ENCODE measurements around the gene SV2B.

DNA sequence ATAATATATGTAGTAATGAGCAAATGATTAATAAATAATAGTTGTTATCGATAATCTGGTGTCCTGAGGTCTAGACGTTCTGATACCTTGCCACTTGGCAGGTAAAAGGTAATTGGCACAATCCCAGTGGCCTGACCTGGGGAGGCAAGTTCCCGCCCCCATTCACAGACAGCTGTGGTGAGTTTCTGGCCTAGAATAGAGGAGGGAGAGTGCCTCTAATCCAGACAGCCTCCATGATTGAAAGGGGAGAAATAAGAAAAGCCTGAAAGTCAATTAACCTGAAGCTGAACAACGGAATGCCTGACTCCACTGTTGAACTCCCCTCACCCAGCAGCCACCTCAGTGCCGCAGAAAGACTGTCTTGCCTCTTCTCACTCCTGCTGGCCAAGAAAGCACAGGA, 38.1 kb upstream of the SV2B start:
- TF ChIP-seq, protein P1, sequence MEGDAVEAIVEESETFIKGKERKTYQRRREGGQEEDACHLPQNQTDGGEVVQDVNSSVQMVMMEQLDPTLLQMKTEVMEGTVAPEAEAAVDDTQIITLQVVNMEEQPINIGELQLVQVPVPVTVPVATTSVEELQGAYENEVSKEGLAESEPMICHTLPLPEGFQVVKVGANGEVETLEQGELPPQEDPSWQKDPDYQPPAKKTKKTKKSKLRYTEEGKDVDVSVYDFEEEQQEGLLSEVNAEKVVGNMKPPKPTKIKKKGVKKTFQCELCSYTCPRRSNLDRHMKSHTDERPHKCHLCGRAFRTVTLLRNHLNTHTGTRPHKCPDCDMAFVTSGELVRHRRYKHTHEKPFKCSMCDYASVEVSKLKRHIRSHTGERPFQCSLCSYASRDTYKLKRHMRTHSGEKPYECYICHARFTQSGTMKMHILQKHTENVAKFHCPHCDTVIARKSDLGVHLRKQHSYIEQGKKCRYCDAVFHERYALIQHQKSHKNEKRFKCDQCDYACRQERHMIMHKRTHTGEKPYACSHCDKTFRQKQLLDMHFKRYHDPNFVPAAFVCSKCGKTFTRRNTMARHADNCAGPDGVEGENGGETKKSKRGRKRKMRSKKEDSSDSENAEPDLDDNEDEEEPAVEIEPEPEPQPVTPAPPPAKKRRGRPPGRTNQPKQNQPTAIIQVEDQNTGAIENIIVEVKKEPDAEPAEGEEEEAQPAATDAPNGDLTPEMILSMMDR (conservative IDR thresholded peaks at IDR 0.05; ENCODE audit: low read depth in 2 of 2), result no peak
- no peak for TF ChIP-seq CREB1 (CRISPR knock-in tag; IDR thresholded peaks at IDR 0.05; ENCODE audit: low read depth)
- TF ChIP-seq POLR2AphosphoS5 (IDR thresholded peaks at IDR 0.05; ENCODE audit: low read depth), result no peak
- TF ChIP-seq, protein P2, sequence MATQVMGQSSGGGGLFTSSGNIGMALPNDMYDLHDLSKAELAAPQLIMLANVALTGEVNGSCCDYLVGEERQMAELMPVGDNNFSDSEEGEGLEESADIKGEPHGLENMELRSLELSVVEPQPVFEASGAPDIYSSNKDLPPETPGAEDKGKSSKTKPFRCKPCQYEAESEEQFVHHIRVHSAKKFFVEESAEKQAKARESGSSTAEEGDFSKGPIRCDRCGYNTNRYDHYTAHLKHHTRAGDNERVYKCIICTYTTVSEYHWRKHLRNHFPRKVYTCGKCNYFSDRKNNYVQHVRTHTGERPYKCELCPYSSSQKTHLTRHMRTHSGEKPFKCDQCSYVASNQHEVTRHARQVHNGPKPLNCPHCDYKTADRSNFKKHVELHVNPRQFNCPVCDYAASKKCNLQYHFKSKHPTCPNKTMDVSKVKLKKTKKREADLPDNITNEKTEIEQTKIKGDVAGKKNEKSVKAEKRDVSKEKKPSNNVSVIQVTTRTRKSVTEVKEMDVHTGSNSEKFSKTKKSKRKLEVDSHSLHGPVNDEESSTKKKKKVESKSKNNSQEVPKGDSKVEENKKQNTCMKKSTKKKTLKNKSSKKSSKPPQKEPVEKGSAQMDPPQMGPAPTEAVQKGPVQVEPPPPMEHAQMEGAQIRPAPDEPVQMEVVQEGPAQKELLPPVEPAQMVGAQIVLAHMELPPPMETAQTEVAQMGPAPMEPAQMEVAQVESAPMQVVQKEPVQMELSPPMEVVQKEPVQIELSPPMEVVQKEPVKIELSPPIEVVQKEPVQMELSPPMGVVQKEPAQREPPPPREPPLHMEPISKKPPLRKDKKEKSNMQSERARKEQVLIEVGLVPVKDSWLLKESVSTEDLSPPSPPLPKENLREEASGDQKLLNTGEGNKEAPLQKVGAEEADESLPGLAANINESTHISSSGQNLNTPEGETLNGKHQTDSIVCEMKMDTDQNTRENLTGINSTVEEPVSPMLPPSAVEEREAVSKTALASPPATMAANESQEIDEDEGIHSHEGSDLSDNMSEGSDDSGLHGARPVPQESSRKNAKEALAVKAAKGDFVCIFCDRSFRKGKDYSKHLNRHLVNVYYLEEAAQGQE (IDR thresholded peaks at IDR 0.05; ENCODE audit: unreplicated experiment), result no peak
- no peak for TF ChIP-seq EZH2phosphoT487 (IDR thresholded peaks at IDR 0.05; ENCODE audit: unreplicated experiment)
- no peak for TF ChIP-seq ZNF114 (CRISPR knock-in tag; IDR thresholded peaks at IDR 0.05)
- TF ChIP-seq, protein P3, sequence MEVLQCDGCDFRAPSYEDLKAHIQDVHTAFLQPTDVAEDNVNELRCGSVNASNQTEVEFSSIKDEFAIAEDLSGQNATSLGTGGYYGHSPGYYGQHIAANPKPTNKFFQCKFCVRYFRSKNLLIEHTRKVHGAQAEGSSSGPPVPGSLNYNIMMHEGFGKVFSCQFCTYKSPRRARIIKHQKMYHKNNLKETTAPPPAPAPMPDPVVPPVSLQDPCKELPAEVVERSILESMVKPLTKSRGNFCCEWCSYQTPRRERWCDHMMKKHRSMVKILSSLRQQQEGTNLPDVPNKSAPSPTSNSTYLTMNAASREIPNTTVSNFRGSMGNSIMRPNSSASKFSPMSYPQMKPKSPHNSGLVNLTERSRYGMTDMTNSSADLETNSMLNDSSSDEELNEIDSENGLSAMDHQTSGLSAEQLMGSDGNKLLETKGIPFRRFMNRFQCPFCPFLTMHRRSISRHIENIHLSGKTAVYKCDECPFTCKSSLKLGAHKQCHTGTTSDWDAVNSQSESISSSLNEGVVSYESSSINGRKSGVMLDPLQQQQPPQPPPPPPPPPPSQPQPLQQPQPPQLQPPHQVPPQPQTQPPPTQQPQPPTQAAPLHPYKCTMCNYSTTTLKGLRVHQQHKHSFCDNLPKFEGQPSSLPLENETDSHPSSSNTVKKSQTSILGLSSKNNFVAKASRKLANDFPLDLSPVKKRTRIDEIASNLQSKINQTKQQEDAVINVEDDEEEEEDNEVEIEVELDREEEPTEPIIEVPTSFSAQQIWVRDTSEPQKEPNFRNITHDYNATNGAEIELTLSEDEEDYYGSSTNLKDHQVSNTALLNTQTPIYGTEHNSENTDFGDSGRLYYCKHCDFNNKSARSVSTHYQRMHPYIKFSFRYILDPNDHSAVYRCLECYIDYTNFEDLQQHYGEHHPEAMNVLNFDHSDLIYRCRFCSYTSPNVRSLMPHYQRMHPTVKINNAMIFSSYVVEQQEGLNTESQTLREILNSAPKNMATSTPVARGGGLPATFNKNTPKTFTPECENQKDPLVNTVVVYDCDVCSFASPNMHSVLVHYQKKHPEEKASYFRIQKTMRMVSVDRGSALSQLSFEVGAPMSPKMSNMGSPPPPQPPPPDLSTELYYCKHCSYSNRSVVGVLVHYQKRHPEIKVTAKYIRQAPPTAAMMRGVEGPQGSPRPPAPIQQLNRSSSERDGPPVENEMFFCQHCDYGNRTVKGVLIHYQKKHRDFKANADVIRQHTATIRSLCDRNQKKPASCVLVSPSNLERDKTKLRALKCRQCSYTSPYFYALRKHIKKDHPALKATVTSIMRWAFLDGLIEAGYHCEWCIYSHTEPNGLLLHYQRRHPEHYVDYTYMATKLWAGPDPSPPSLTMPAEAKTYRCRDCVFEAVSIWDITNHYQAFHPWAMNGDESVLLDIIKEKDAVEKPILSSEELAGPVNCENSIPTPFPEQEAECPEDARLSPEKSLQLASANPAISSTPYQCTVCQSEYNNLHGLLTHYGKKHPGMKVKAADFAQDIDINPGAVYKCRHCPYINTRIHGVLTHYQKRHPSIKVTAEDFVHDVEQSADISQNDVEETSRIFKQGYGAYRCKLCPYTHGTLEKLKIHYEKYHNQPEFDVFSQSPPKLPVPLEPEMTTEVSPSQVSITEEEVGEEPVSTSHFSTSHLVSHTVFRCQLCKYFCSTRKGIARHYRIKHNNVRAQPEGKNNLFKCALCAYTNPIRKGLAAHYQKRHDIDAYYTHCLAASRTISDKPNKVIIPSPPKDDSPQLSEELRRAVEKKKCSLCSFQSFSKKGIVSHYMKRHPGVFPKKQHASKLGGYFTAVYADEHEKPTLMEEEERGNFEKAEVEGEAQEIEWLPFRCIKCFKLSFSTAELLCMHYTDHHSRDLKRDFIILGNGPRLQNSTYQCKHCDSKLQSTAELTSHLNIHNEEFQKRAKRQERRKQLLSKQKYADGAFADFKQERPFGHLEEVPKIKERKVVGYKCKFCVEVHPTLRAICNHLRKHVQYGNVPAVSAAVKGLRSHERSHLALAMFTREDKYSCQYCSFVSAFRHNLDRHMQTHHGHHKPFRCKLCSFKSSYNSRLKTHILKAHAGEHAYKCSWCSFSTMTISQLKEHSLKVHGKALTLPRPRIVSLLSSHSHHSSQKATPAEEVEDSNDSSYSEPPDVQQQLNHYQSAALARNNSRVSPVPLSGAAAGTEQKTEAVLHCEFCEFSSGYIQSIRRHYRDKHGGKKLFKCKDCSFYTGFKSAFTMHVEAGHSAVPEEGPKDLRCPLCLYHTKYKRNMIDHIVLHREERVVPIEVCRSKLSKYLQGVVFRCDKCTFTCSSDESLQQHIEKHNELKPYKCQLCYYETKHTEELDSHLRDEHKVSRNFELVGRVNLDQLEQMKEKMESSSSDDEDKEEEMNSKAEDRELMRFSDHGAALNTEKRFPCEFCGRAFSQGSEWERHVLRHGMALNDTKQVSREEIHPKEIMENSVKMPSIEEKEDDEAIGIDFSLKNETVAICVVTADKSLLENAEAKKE (CRISPR knock-in tag; IDR thresholded peaks at IDR 0.05), result no peak
- TF ChIP-seq EZH2 (IDR thresholded peaks at IDR 0.05; ENCODE audit: low read depth, unreplicated experiment), result no peak
- no peak for TF ChIP-seq JUNB (IDR thresholded peaks at IDR 0.05; ENCODE audit: unreplicated experiment)
- no peak for TF ChIP-seq NANOG (IDR thresholded peaks at IDR 0.05; ENCODE audit: borderline replicate concordance)
